GM23248 (cell line): ENCODE results near the gene KIF5B. TPM values are rescaled to one million over a fixed set of nuclear protein-coding genes. Genes with fewer than 3 reads are reported as not detected.
"Not testable (repeated sequence)": the region's sequence is repeated elsewhere in the genome, so short reads cannot be mapped to it uniquely, and the experiment has no call there.

Experiments
- DNase-seq: peaks from one replicate; pipeline ENCODE4 v3.0.0-alpha.2; 2015
- H2AFZ ChIP-seq: fragments of 200-600 bp; sonication (generic); 2 replicates; pipeline ENCODE4 v1.6.1; 2016; ENCODE audit warnings: antibody characterized with exemption
- H3F3A ChIP-seq: fragments of 200-600 bp; sonication (generic); 2 replicates; pipeline ENCODE4 v1.6.1; 2016; ENCODE audit warnings: mild to moderate bottlenecking, antibody characterized with exemption, mixed run types; ENCODE audit not compliant: insufficient read depth
- H3K27ac ChIP-seq: fragments of 200-600 bp; sonication (generic); 2 replicates; pipeline ENCODE4 v1.5.1; 2016; ENCODE audit warnings: mild to moderate bottlenecking
- H3K27me3 ChIP-seq: fragments of 200-600 bp; sonication (generic); replicated peaks from 2 replicates; pipeline ENCODE4 v1.6.1; 2016; ENCODE audit warnings: mild to moderate bottlenecking; ENCODE audit not compliant: insufficient read depth
- H3K36me3 ChIP-seq: fragments of 200-600 bp; sonication (generic); 2 replicates; pipeline ENCODE4 v1.6.1; 2016; ENCODE audit warnings: low read depth, mild to moderate bottlenecking
- H3K4me1 ChIP-seq: fragments of 200-600 bp; sonication (generic); 2 replicates; pipeline ENCODE4 v1.6.1; 2016; ENCODE audit warnings: mild to moderate bottlenecking; ENCODE audit not compliant: insufficient read depth
- H3K4me2 ChIP-seq: fragments of 200-600 bp; sonication (generic); one replicate; pipeline ENCODE4 v1.6.1; 2016; ENCODE audit warnings: mild to moderate bottlenecking; ENCODE audit not compliant: unreplicated experiment
- H3K4me3 ChIP-seq: fragments of 200-600 bp; sonication (generic); 2 replicates; pipeline ENCODE4 v1.5.1; 2016; ENCODE audit warnings: mild to moderate bottlenecking
- H3K79me2 ChIP-seq: fragments of 200-600 bp; sonication (generic); 2 replicates; pipeline ENCODE4 v1.6.1; 2016; ENCODE audit warnings: mild to moderate bottlenecking; ENCODE audit not compliant: insufficient read depth
- H3K9ac ChIP-seq: fragments of 200-600 bp; sonication (generic); 2 replicates; pipeline ENCODE4 v1.6.1; 2016; ENCODE audit warnings: mild to moderate bottlenecking
- H3K9me2 ChIP-seq: fragments of 200-600 bp; sonication (generic); 2 replicates; pipeline ENCODE4 v1.6.1; 2016; ENCODE audit warnings: mixed run types, mild to moderate bottlenecking, moderate library complexity; ENCODE audit not compliant: insufficient read depth
- H3K9me3 ChIP-seq: fragments of 200-600 bp; sonication (generic); one replicate; pipeline ENCODE4 v1.6.1; 2017; ENCODE audit warnings: low read depth
- H4K20me1 ChIP-seq: fragments of 200-600 bp; sonication (generic); 2 replicates; pipeline ENCODE4 v1.6.0; 2016; ENCODE audit not compliant: insufficient read depth
- EZH2 ChIP-seq: fragments of 200-600 bp; sonication (generic); IDR thresholded peaks from 2 replicates; pipeline ENCODE4 v1.6.1; 2018; ENCODE audit warnings: antibody characterized with exemption, mild to moderate bottlenecking; ENCODE audit not compliant: insufficient read depth, poor library complexity, severe bottlenecking
- EZH2phosphoT487 ChIP-seq: fragments of 200-600 bp; sonication (generic); IDR thresholded peaks from 2 replicates; pipeline ENCODE4 v1.6.1; 2018; ENCODE audit warnings: antibody characterized with exemption, moderate library complexity, mild to moderate bottlenecking, low read depth; ENCODE audit not compliant: insufficient read depth
- WGBS, 2 experiments: methylation state at CpG; one replicate each; pipeline ENCODE4 v1.1.6; 2015 to 2017; ENCODE audit warnings: low lambda C conversion rate in 2 of 2, low coverage in 1 of 2; ENCODE audit errors: missing lambda C conversion rate in 2 of 2; 5-methylcytosine and 5-hydroxymethylcytosine counted together
- in situ Hi-C: fragments of 300-500 bp; cut with MboI; formaldehyde crosslinking; loops from 2 replicates; pipeline ENCODE4 v1.15.0; 2020
- polyA plus RNA-seq: library from polyadenylated mRNA; unstranded; fragments of >200 nt; fragmentation: Nextera tagmentation; extraction: Ambion mirVana; gene quantifications from 2 replicates; pipeline ENCODE4 v1.2.1, GENCODE V29; 2016
- total RNA-seq: library from RNA; depleted of rRNA; stranded (reverse); fragments of >200 nt; shearing (Covaris generic); gene quantifications from 2 replicates; pipeline ENCODE4 v1.2.3, GENCODE V29; 2014

Gene KIF5B
- total and polyA plus RNA-seq, 2 experiments from 2014 or later: 81.5 to 133 TPM

DNA sequence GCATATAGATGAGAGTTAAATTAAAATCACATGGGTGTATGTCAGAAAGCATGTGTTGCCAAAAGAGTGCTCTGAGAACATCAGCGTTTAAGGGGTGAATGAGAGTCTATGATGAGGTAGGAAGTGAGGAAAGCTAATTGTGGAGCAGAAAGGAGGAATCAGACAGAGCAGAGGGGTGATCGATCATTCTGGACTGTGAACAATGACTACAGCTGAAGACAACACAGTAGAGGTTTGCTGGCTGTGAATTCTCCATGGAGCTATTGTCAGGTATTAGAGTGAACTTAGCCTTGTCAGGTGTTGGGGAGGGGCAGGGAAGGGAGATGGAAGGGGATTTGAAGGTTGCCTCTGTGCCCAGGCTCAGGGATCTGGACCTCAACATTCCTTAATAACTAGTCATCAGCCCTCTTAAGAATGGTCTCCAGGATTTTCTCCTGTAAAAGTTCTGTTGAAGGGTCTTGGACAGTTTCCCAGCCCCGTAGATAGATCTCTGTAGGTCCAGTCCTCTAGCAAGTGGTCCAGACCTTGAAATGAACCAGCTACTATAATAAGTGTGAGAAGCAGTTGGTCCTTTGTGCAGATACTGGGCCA is 57.1 kb downstream of the KIF5B start:
- H4K20me1 ChIP-seq: no peaks in the 10 kb centered on the region
- H3K27ac ChIP-seq: no peak overlapping the region
- no peak overlapping the region for H3K9ac ChIP-seq
- no peaks in the 10 kb centered on the region for H3K9me2 ChIP-seq
- peaks cover 24% of the 10 kb centered on the region; the same call in 1 of the 2 replicates for H3F3A ChIP-seq
- H3K27me3 ChIP-seq: no peaks in the 10 kb centered on the region
- H3K4me2 ChIP-seq: no peak overlapping the region
- no peak overlapping the region for H2AFZ ChIP-seq
- peaks cover 10% of the 10 kb centered on the region; the same call in 1 of the 2 replicates for H3K4me1 ChIP-seq
- in situ Hi-C loops: no loop called here
- H3K9me3 ChIP-seq: no peaks in the 10 kb centered on the region
- H3K36me3 ChIP-seq: no peaks in the 10 kb centered on the region
- no peaks in the 10 kb centered on the region for H3K79me2 ChIP-seq
- no peak overlapping the region for H3K4me3 ChIP-seq
- WGBS, 2 experiments: 32 to 33% methylated on average over 3 of the region's 3 CpGs
- TF ChIP-seq EZH2phosphoT487 (no peak), EZH2 (no peak)
- no peak for DNase-seq

DNA sequence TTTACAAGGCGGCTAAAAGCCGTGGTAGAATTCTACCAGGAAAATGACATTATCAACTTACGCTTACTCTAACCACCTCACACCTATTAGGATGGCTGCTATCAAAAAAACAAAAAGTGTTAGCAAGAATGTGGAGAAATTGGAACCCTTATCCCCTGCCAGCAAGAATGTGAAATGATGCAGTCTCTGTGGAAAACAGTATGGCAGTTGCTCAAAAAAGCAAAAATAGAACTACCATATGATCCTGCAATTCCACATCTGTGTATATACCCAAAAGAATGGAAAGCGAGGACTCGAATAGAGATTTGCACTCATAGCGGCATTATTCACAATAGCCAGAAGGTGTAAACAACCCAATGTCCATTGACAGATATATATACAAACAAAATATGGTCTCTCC is 61.3 kb downstream of the KIF5B start:
- Histone ChIP-seq H3K79me2 (no peaks in the 10 kb centered on the region), H3F3A (peaks cover 6% of the 10 kb centered on the region; the same call in 1 of the 2 replicates), H3K27me3 (no peaks in the 10 kb centered on the region), H3K36me3 (no peaks in the 10 kb centered on the region), H3K9me3 (no peaks in the 10 kb centered on the region), H3K27ac (no peak overlapping the region), H3K9me2 (no peaks in the 10 kb centered on the region; the same call in 1 of the 2 replicates), H4K20me1 (no peaks in the 10 kb centered on the region), H3K4me3 (no peak overlapping the region), H3K9ac (no peak overlapping the region), H3K4me2 (no peak overlapping the region), H3K4me1 (no peaks in the 10 kb centered on the region), H2AFZ (no peak overlapping the region)
- TF ChIP-seq EZH2 (no peak), EZH2phosphoT487 (no peak)
- DNase-seq: no peak
- in situ Hi-C loops: no loop called here
- WGBS, 2 experiments: 76 to 79% methylated on average over 6 of the region's 6 CpGs

DNA sequence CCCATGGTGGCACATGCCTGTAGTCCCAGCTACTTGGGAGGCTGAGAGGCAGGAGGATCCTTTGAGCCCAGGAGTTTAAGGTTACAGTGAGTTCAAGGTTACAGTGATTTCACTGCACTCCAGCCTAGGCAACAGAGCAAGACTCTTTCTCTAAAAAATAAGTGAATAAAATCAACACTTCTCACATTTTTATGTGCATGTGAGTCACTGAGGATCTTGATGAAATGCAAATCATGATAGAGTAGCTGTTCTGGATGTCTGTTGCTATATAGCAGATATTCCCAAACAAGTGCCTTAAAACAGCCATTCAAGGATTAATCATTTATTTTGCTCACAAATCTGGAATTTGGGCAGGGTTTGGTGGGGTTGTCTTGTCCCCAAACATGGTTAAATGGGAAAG is 65.3 kb downstream of the KIF5B start:
- Histone ChIP-seq H3K4me3 (no peak overlapping the region), H3K9me3 (no peaks in the 10 kb centered on the region), H3K9me2 (no peaks in the 10 kb centered on the region; the same call in 1 of the 2 replicates), H4K20me1 (no peaks in the 10 kb centered on the region), H3K4me1 (no peaks in the 10 kb centered on the region), H3K27me3 (no peaks in the 10 kb centered on the region), H3K4me2 (no peak overlapping the region), H2AFZ (no peak overlapping the region), H3K27ac (no peak overlapping the region), H3F3A (no peaks in the 10 kb centered on the region), H3K79me2 (no peaks in the 10 kb centered on the region), H3K9ac (no peak overlapping the region), H3K36me3 (no peaks in the 10 kb centered on the region)
- DNase-seq: no peak
- in situ Hi-C loops: no loop called here
- TF ChIP-seq EZH2phosphoT487 (no peak), EZH2 (no peak)

DNA sequence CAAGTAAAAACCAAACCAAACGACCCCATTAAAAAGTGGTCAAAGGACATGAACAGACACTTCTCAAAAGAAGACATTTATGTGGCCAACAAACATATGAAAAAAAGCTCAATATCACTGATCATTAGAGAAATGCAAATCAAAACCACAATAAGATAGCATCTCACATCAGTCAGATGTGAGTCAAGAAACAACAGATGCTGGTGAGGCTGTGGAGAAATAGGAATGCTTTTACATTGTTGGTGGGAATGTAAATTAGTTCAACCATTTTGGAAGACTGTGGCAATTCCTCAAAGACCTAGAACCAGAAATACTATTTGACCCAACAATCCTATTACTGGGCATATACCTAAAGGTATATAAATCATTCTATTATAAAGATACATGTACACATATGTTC is 68.4 kb downstream of the KIF5B start:
- WGBS, 2 experiments: 81 to 86% methylated on average over 1 of the region's 1 CpG
- H3K4me1 ChIP-seq, H4K20me1 ChIP-seq, H3K36me3 ChIP-seq, H3K27me3 ChIP-seq, H3K27ac ChIP-seq, H3K79me2 ChIP-seq, DNase-seq, in situ Hi-C loops, H3K9me2 ChIP-seq, H3K4me3 ChIP-seq, H3K9me3 ChIP-seq, H3K4me2 ChIP-seq, H3K9ac ChIP-seq, H3F3A ChIP-seq, H2AFZ ChIP-seq: not testable (repeated sequence)

DNA sequence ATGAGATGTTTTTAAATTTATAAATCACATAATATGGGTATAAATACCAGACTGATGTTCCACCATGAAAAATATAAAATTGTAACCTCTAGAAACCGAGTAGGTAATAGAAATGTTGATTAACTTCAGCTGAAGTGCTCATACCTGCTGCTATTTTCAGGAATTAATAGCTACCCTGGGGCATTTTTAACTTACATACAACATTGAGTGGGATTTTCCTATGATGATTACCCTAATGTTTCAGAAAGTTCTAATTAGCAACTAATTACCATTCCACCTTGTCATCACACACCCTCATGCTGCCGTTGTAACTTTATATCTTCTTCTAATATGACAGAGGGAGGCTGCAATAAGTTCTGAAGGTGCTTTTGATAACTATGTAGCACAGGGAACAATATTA is 74.1 kb downstream of the KIF5B start:
- no peaks in the 10 kb centered on the region for H4K20me1 ChIP-seq
- no peaks in the 10 kb centered on the region for H3K36me3 ChIP-seq
- 32 to 33% methylated on average over 2 of the region's 2 CpGs for WGBS, 2 experiments
- no peak overlapping the region for H3K9ac ChIP-seq
- no peak for DNase-seq
- no peak overlapping the region for H3K4me3 ChIP-seq
- no peaks in the 10 kb centered on the region for H3K79me2 ChIP-seq
- H3K4me2 ChIP-seq: no peak overlapping the region
- H3K9me3 ChIP-seq: no peaks in the 10 kb centered on the region
- in situ Hi-C loops: no loop called here
- H3K27ac ChIP-seq: no peak overlapping the region
- H3K9me2 ChIP-seq: no peaks in the 10 kb centered on the region
- H3K4me1 ChIP-seq: peaks cover 4% of the 10 kb centered on the region
- no peaks in the 10 kb centered on the region for H3F3A ChIP-seq
- TF ChIP-seq EZH2: no peak
- no peak overlapping the region for H2AFZ ChIP-seq
- no peaks in the 10 kb centered on the region for H3K27me3 ChIP-seq
